HG02870 (cell line): ENCODE data around the gene FRMD4A.
"Not testable (repeated sequence)": the region's sequence is repeated elsewhere in the genome, so short reads cannot be mapped to it uniquely, and the experiment has no call there.

Experiments used
- ATAC-seq: cut with Tn5 transposase; IDR thresholded peaks from one replicate; pipeline ENCODE4 v1.9.1; 2021; ENCODE audit warnings: mild to moderate bottlenecking, moderate library complexity; ENCODE audit not compliant: unreplicated experiment

Gene FRMD4A

GRCh38 chr10:14066106-14066505 lies 264.6 kb downstream of the FRMD4A start:
- ATAC-seq = no peak

- ATAC-seq = no peak
Measured at GRCh38 chr10:14063531-14064285, 267.0 kb downstream of the FRMD4A start.

- no peak for ATAC-seq
Measured at GRCh38 chr10:14062528-14063260, 268.0 kb downstream of the FRMD4A start.

- ATAC-seq = no peak
Measured at GRCh38 chr10:14060320-14061070, 270.2 kb downstream of the FRMD4A start.

GRCh38 chr10:14056610-14057332 lies 274.0 kb downstream of the FRMD4A start:
- no peak for ATAC-seq

GRCh38 chr10:14052931-14053330 lies 277.8 kb downstream of the FRMD4A start:
- ATAC-seq = no peak

GRCh38 chr10:14050598-14050997 lies 280.1 kb downstream of the FRMD4A start:
- ATAC-seq = no peak

- no peak for ATAC-seq
Measured at GRCh38 chr10:14048930-14049613, 281.7 kb downstream of the FRMD4A start.

- ATAC-seq = no peak
Measured at GRCh38 chr10:14047431-14047830, 283.3 kb downstream of the FRMD4A start.

GRCh38 chr10:14042051-14042450 lies 288.7 kb downstream of the FRMD4A start:
- ATAC-seq = not testable (repeated sequence)

- ATAC-seq = no peak
Measured at GRCh38 chr10:14040787-14041631, 289.7 kb downstream of the FRMD4A start.

- ATAC-seq = no peak
Measured at GRCh38 chr10:14039968-14040668, 290.6 kb downstream of the FRMD4A start.

- ATAC-seq = no peak
Measured at GRCh38 chr10:14036233-14036632, 294.5 kb downstream of the FRMD4A start.

- no peak for ATAC-seq
Measured at GRCh38 chr10:14035506-14035905, 295.2 kb downstream of the FRMD4A start.

- ATAC-seq = no peak
Measured at GRCh38 chr10:14032406-14032998, 298.2 kb downstream of the FRMD4A start.

GRCh38 chr10:14026325-14026724 lies 304.4 kb downstream of the FRMD4A start:
- no peak for ATAC-seq

- no peak for ATAC-seq
Measured at GRCh38 chr10:14025283-14026189, 305.2 kb downstream of the FRMD4A start.
